ENCODE data around the gene HTATSF1. TPM values are rescaled to one million over a fixed set of nuclear protein-coding genes. Genes with fewer than 3 reads are reported as not detected.

HTATSF1 gene
- total and polyA plus RNA-seq, 2 donors (not counting 1 experiment from before 2014, with no cell fraction given), result 0.66 to 33.2 TPM

DNA sequence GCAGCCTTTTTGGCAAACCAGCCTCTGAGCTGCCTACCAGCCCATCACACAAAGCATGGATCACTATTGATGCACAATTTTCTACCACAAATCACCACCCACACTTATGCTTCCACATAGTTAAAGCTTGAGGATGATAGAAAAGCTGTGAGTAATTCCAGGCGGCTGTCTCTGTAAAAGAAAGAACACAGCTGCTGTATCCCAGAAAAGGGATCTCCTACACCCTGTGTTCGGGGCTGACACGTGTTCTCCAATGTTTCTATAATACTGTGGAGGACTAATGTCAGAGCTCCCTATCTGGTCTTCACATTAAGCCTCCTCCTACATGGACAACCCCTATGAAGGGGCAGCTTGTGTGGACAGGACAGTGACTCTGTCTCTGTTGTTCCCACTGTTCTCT is 22.2 kb upstream of the HTATSF1 start:
- H4K20me1 ChIP-seq (ENCODE audit: control insufficient read depth, extremely low read depth, insufficient read depth, low read length), result no peaks in the 10 kb centered on the region
- H3K4me1 ChIP-seq (ENCODE audit: control insufficient read depth, extremely low read depth, insufficient read depth, low read length), result no peaks in the 10 kb centered on the region
- no peak overlapping the region for H2AFZ ChIP-seq (ENCODE audit: low read length)
- H3K27ac ChIP-seq (ENCODE audit: insufficient read depth, low read length), result no peak overlapping the region
- no peak for TF ChIP-seq EZH2 (IDR thresholded peaks at IDR 0.05; ENCODE audit: low read length, missing control alignments)
- TF ChIP-seq, protein P1, sequence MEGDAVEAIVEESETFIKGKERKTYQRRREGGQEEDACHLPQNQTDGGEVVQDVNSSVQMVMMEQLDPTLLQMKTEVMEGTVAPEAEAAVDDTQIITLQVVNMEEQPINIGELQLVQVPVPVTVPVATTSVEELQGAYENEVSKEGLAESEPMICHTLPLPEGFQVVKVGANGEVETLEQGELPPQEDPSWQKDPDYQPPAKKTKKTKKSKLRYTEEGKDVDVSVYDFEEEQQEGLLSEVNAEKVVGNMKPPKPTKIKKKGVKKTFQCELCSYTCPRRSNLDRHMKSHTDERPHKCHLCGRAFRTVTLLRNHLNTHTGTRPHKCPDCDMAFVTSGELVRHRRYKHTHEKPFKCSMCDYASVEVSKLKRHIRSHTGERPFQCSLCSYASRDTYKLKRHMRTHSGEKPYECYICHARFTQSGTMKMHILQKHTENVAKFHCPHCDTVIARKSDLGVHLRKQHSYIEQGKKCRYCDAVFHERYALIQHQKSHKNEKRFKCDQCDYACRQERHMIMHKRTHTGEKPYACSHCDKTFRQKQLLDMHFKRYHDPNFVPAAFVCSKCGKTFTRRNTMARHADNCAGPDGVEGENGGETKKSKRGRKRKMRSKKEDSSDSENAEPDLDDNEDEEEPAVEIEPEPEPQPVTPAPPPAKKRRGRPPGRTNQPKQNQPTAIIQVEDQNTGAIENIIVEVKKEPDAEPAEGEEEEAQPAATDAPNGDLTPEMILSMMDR (conservative IDR thresholded peaks at IDR 0.05 in 1 of 2, IDR thresholded peaks at IDR 0.05 in 1 of 2; ENCODE audit: low read depth in 1 of 2, low read length in 2 of 2), result no peak
- no peaks in the 10 kb centered on the region for H3K79me2 ChIP-seq (ENCODE audit: control insufficient read depth, insufficient read depth, low read length)
- no peak overlapping the region for H3K9ac ChIP-seq (ENCODE audit: insufficient read depth, low read length)
- H3K4me3 ChIP-seq (replicated peaks in 1 of 4; ENCODE audit: control extremely low read depth in 1 of 4, insufficient read depth in 1 of 4, low read depth in 3 of 4, low read length in 4 of 4), result no peak overlapping the region
- no peak for DNase-seq (ENCODE audit: low read depth in 2 of 2)
- no peaks in the 10 kb centered on the region for H3K27me3 ChIP-seq (ENCODE audit: control insufficient read depth, insufficient read depth, low read length)
- no peak overlapping the region for H3K4me2 ChIP-seq (ENCODE audit: extremely low read depth, insufficient read depth, low read length)
- H3K9me3 ChIP-seq (ENCODE audit: control insufficient read depth, insufficient read depth, low read depth, low read length), result no peaks in the 10 kb centered on the region
- H3K36me3 ChIP-seq (ENCODE audit: control insufficient read depth, insufficient read depth, low read length), result no peaks in the 10 kb centered on the region

- Histone ChIP-seq H3K27me3 (ENCODE audit: control insufficient read depth, insufficient read depth, low read length) (no peaks in the 10 kb centered on the region), H3K4me2 (ENCODE audit: extremely low read depth, insufficient read depth, low read length) (no peak overlapping the region), H3K79me2 (ENCODE audit: control insufficient read depth, insufficient read depth, low read length) (no peaks in the 10 kb centered on the region), H4K20me1 (ENCODE audit: control insufficient read depth, extremely low read depth, insufficient read depth, low read length) (no peaks in the 10 kb centered on the region), H2AFZ (ENCODE audit: low read length) (no peak overlapping the region), H3K4me1 (ENCODE audit: control insufficient read depth, extremely low read depth, insufficient read depth, low read length) (no peaks in the 10 kb centered on the region), H3K9me3 (ENCODE audit: control insufficient read depth, insufficient read depth, low read depth, low read length) (no peaks in the 10 kb centered on the region), H3K9ac (ENCODE audit: insufficient read depth, low read length) (no peak overlapping the region), H3K36me3 (ENCODE audit: control insufficient read depth, insufficient read depth, low read length) (no peaks in the 10 kb centered on the region), H3K4me3 (replicated peaks in 1 of 4; ENCODE audit: control extremely low read depth in 1 of 4, insufficient read depth in 1 of 4, low read depth in 3 of 4, low read length in 4 of 4) (no peak overlapping the region), H3K27ac (ENCODE audit: insufficient read depth, low read length) (no peak overlapping the region)
- no peak for TF ChIP-seq EZH2 (IDR thresholded peaks at IDR 0.05; ENCODE audit: low read length, missing control alignments)
- no peak for DNase-seq (ENCODE audit: low read depth in 2 of 2)
These were observed 20.9 kb upstream of the HTATSF1 start for GRCh38 chrX:136476501-136476900.

DNA sequence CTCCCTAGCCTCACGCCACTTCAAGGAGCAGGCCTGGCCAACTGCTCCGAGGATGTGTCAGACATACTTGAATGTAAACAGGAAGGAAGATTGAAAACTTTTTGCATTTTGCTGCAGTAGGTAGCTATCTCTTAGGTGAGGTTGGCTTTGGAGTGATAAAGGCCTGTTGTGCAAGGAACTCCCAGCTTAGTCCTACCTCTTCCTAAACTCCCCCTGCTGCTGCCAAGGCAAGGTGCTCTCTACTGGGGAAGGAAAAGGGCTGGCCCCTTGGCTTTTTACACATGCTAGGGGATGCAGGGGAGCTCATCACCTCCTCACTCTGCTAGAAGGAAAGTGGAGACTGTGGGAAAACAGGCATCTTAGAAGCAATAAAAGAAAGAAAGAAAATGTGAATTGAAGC is 20.4 kb upstream of the HTATSF1 start:
- no peak for DNase-seq (ENCODE audit: low read depth in 2 of 2)
- Histone ChIP-seq H3K9ac (ENCODE audit: insufficient read depth, low read length) (no peak overlapping the region), H3K27ac (ENCODE audit: insufficient read depth, low read length) (no peak overlapping the region), H3K79me2 (ENCODE audit: control insufficient read depth, insufficient read depth, low read length) (no peaks in the 10 kb centered on the region), H3K36me3 (ENCODE audit: control insufficient read depth, insufficient read depth, low read length) (no peaks in the 10 kb centered on the region), H4K20me1 (ENCODE audit: control insufficient read depth, extremely low read depth, insufficient read depth, low read length) (no peaks in the 10 kb centered on the region), H3K4me2 (ENCODE audit: extremely low read depth, insufficient read depth, low read length) (no peak overlapping the region), H3K4me1 (ENCODE audit: control insufficient read depth, extremely low read depth, insufficient read depth, low read length) (no peaks in the 10 kb centered on the region), H3K4me3 (replicated peaks in 1 of 4; ENCODE audit: control extremely low read depth in 1 of 4, insufficient read depth in 1 of 4, low read depth in 3 of 4, low read length in 4 of 4) (no peak overlapping the region), H3K27me3 (ENCODE audit: control insufficient read depth, insufficient read depth, low read length) (no peaks in the 10 kb centered on the region), H2AFZ (ENCODE audit: low read length) (no peak overlapping the region), H3K9me3 (ENCODE audit: control insufficient read depth, insufficient read depth, low read depth, low read length) (no peaks in the 10 kb centered on the region)
- no peak for TF ChIP-seq EZH2 (IDR thresholded peaks at IDR 0.05; ENCODE audit: low read length, missing control alignments)
- TF ChIP-seq, protein P1 (conservative IDR thresholded peaks at IDR 0.05 in 1 of 2, IDR thresholded peaks at IDR 0.05 in 1 of 2; ENCODE audit: low read depth in 1 of 2, low read length in 2 of 2), result no peak

All from fibroblast of lung (primary cell).